Activated B cell treated with CpG ODN at 0.5 μM for 24 hours (primary cell): ENCODE measurements around the gene DSG1. TPM values are rescaled to one million over a fixed set of nuclear protein-coding genes. Genes with fewer than 3 reads are reported as not detected.
"Not testable (repeated sequence)": the region's sequence is repeated elsewhere in the genome, so short reads cannot be mapped to it uniquely, and the experiment has no call there.

ENCODE experiments used
- ATAC-seq: fragments of 200-7000 bp; cut with Tn5 transposase; one replicate; pipeline ENCODE4 v1.10.0; 2021; ENCODE audit warnings: low read depth, mild to moderate bottlenecking, moderate library complexity
- CTCF ChIA-PET: fragments of 350-600 bp; sonication (Branson Sonifier 250); formaldehyde crosslinking; loops from one replicate; lab custom pipeline; 2021; ENCODE audit warnings: antibody characterized with exemption; lab: Charles Lee
- POLR2A ChIA-PET: fragments of 350-600 bp; sonication (Branson Sonifier 250); formaldehyde crosslinking; loops from one replicate; lab custom pipeline; 2021; ENCODE audit warnings: antibody characterized with exemption; lab: Charles Lee
- DNase-seq: peaks from one replicate; pipeline ENCODE4 v3.0.0; 2022
- H3K27ac Mint-ChIP-seq: one replicate; pipeline ENCODE4 v1.8.0; 2020; ENCODE audit warnings: mixed read lengths
- H3K27me3 Mint-ChIP-seq: one replicate; pipeline ENCODE4 v1.8.0; 2021; ENCODE audit warnings: mixed read lengths
- H3K36me3 Mint-ChIP-seq: one replicate; pipeline ENCODE4 v1.8.0; 2021; ENCODE audit warnings: low read depth, mixed read lengths
- H3K4me1 Mint-ChIP-seq: one replicate; pipeline ENCODE4 v1.8.0; 2021; ENCODE audit warnings: mixed read lengths
- H3K4me3 Mint-ChIP-seq: one replicate; pipeline ENCODE4 v1.8.0; 2020; ENCODE audit warnings: mild to moderate bottlenecking, mixed read lengths
- H3K9me3 Mint-ChIP-seq: one replicate; pipeline ENCODE4 v1.8.0; 2020; ENCODE audit warnings: mixed read lengths
- CTCF ChIP-seq: fragments of 200-600 bp; IDR thresholded peaks from one replicate; pipeline ENCODE4 v1.8.0; 2022; ENCODE audit warnings: antibody characterized with exemption, mild to moderate bottlenecking
- intact Hi-C: fragments of 100-400 bp; cut with micrococcal nuclease; formaldehyde crosslinking; loops from one replicate; pipeline ENCODE4 v1.15.1; 2024
- total RNA-seq: library from RNA; stranded (reverse); gene quantifications from 2 replicates; pipeline ENCODE4 v1.2.3, GENCODE V29; 2022

DSG1 gene
- total RNA-seq, 1 donor from 2014 or later: not detected

GRCh38 chr18:31329787-31330438 is 12.0 kb downstream of the DSG1 start:
- Mint-ChIP-seq H3K27me3 (no peaks in the 10 kb centered on the region), H3K9me3 (no peaks in the 10 kb centered on the region), H3K27ac (no peak overlapping the region), H3K4me1 (no peaks in the 10 kb centered on the region), H3K36me3 (no peaks in the 10 kb centered on the region), H3K4me3 (no peak overlapping the region)
- POLR2A ChIA-PET: no interaction called here
- CTCF ChIA-PET: no interaction called here
- ATAC-seq (no peak), DNase-seq (no peak)
- intact Hi-C loops: no loop called here
- no peak for TF ChIP-seq CTCF

GRCh38 chr18:31343454-31343853 is 25.5 kb downstream of the DSG1 start:
- TF ChIP-seq CTCF: no peak
- POLR2A ChIA-PET: no interaction called here

GRCh38 chr18:31353336-31353735 is 35.4 kb downstream of the DSG1 start:
- H3K27ac Mint-ChIP-seq, H3K4me1 Mint-ChIP-seq, H3K9me3 Mint-ChIP-seq, H3K36me3 Mint-ChIP-seq, H3K27me3 Mint-ChIP-seq, intact Hi-C loops, DNase-seq, CTCF ChIA-PET, ATAC-seq, POLR2A ChIA-PET, H3K4me3 Mint-ChIP-seq: not testable (repeated sequence)

More at GRCh38 chr18:31343454-31343853, 25.5 kb downstream of the DSG1 start:
- DNase-seq: no peak
- Mint-ChIP-seq H3K4me3 (no peak overlapping the region), H3K27me3 (no peaks in the 10 kb centered on the region), H3K27ac (no peak overlapping the region), H3K9me3 (no peaks in the 10 kb centered on the region), H3K4me1 (no peaks in the 10 kb centered on the region), H3K36me3 (no peaks in the 10 kb centered on the region)
- intact Hi-C loops: no loop called here
- CTCF ChIA-PET: no interaction called here
- ATAC-seq: no peak

- ChIA-PET CTCF (no interaction called here), POLR2A (no interaction called here)
- no peak for TF ChIP-seq CTCF
- H3K4me1 Mint-ChIP-seq: no peaks in the 10 kb centered on the region
- no peaks in the 10 kb centered on the region for H3K27me3 Mint-ChIP-seq
- DNase-seq: no peak
- ATAC-seq: no peak
- no peak overlapping the region for H3K27ac Mint-ChIP-seq
- no peak overlapping the region for H3K4me3 Mint-ChIP-seq
- no peaks in the 10 kb centered on the region for H3K36me3 Mint-ChIP-seq
- intact Hi-C loops: no loop called here
- no peaks in the 10 kb centered on the region for H3K9me3 Mint-ChIP-seq
These were observed 37.0 kb downstream of the DSG1 start for GRCh38 chr18:31354990-31355389.

GRCh38 chr18:31356025-31356424 is 38.1 kb downstream of the DSG1 start:
- TF ChIP-seq CTCF: no peak
- POLR2A ChIA-PET: no interaction called here

GRCh38 chr18:31364190-31364589 is 46.2 kb downstream of the DSG1 start:
- no peaks in the 10 kb centered on the region for H3K4me1 Mint-ChIP-seq
- H3K9me3 Mint-ChIP-seq: no peaks in the 10 kb centered on the region
- H3K36me3 Mint-ChIP-seq: no peaks in the 10 kb centered on the region
- ATAC-seq: no peak
- DNase-seq: no peak
- no peak overlapping the region for H3K4me3 Mint-ChIP-seq
- TF ChIP-seq CTCF: no peak
- ChIA-PET CTCF (no interaction called here), POLR2A (no interaction called here)
- intact Hi-C loops: no loop called here
- H3K27ac Mint-ChIP-seq: no peak overlapping the region
- no peaks in the 10 kb centered on the region for H3K27me3 Mint-ChIP-seq

More at GRCh38 chr18:31356025-31356424, 38.1 kb downstream of the DSG1 start:
- CTCF ChIA-PET: no interaction called here
- no peaks in the 10 kb centered on the region for H3K36me3 Mint-ChIP-seq
- H3K4me3 Mint-ChIP-seq: no peak overlapping the region
- H3K27me3 Mint-ChIP-seq: no peaks in the 10 kb centered on the region
- DNase-seq (no peak), ATAC-seq (no peak)
- H3K27ac Mint-ChIP-seq: no peak overlapping the region
- H3K9me3 Mint-ChIP-seq: no peaks in the 10 kb centered on the region
- intact Hi-C loops: no loop called here
- no peaks in the 10 kb centered on the region for H3K4me1 Mint-ChIP-seq
